ENCODE results near the gene PDHA1.

DNA sequence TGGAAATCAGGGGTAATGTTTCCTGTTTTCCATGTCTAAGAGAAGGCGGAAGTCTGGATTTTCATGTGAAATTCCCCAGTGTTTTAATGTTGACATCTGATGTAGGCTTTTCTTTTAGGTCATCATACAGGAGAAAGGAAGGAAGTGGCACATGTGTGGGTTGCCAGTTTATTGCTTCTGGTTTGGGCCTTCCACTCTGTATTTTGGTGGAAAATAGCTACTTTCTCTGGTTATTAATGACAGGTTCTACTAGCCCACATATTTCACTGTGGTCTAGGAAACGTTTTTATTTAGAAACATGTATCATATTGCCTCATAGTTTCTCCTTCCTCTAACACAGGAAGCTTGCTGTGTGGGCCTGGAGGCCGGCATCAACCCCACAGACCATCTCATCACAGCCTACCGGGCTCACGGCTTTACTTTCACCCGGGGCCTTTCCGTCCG is 7.2 kb downstream of the PDHA1 start:
- TF ChIP-seq, protein P1, sequence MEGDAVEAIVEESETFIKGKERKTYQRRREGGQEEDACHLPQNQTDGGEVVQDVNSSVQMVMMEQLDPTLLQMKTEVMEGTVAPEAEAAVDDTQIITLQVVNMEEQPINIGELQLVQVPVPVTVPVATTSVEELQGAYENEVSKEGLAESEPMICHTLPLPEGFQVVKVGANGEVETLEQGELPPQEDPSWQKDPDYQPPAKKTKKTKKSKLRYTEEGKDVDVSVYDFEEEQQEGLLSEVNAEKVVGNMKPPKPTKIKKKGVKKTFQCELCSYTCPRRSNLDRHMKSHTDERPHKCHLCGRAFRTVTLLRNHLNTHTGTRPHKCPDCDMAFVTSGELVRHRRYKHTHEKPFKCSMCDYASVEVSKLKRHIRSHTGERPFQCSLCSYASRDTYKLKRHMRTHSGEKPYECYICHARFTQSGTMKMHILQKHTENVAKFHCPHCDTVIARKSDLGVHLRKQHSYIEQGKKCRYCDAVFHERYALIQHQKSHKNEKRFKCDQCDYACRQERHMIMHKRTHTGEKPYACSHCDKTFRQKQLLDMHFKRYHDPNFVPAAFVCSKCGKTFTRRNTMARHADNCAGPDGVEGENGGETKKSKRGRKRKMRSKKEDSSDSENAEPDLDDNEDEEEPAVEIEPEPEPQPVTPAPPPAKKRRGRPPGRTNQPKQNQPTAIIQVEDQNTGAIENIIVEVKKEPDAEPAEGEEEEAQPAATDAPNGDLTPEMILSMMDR (IDR thresholded peaks at IDR 0.05; ENCODE audit: low read depth, low read length): no peak
- TF ChIP-seq EZH2phosphoT487 (IDR thresholded peaks at IDR 0.05; ENCODE audit: low read depth): no peak

All from OCI-LY3 (cell line).